ENCODE results near the gene ALOX5AP. TPM values are rescaled to one million over a fixed set of nuclear protein-coding genes. Genes with fewer than 3 reads are reported as not detected.

The ALOX5AP gene
- total RNA-seq, 1 experiment from 2014 or later: not detected

GRCh38 chr13:30715372-30715756 is 20.0 kb upstream of the ALOX5AP start:
- Mint-ChIP-seq H3K27me3 (ENCODE audit: unreplicated experiment) (no peaks in the 10 kb centered on the region), H3K9me3 (ENCODE audit: low read depth, unreplicated experiment) (no peaks in the 10 kb centered on the region), H3K4me1 (ENCODE audit: low read depth, unreplicated experiment) (peaks cover 19% of the 10 kb centered on the region), H3K4me3 (ENCODE audit: low read depth, unreplicated experiment) (no peak overlapping the region), H3K27ac (ENCODE audit: unreplicated experiment) (no peak overlapping the region), H3K36me3 (ENCODE audit: insufficient read depth, unreplicated experiment) (no peaks in the 10 kb centered on the region)
- intact Hi-C loops (cut with micrococcal nuclease; ENCODE audit: unreplicated experiment): no loop called here
- CTCF ChIA-PET: no interaction called here
- no TSS peak for BruUV-seq (replicated peaks)
- TF ChIP-seq CTCF (IDR thresholded peaks at IDR 0.05; ENCODE audit: unreplicated experiment): no peak
- DNase-seq: no peak

GRCh38 chr13:30715837-30716236 is 19.5 kb upstream of the ALOX5AP start:
- H3K36me3 Mint-ChIP-seq (ENCODE audit: insufficient read depth, unreplicated experiment): no peaks in the 10 kb centered on the region
- H3K27ac Mint-ChIP-seq (ENCODE audit: unreplicated experiment): no peak overlapping the region
- H3K4me3 Mint-ChIP-seq (ENCODE audit: low read depth, unreplicated experiment): no peak overlapping the region
- intact Hi-C loops (cut with micrococcal nuclease; ENCODE audit: unreplicated experiment): no loop called here
- peaks cover 19% of the 10 kb centered on the region for H3K4me1 Mint-ChIP-seq (ENCODE audit: low read depth, unreplicated experiment)
- H3K9me3 Mint-ChIP-seq (ENCODE audit: low read depth, unreplicated experiment): no peaks in the 10 kb centered on the region
- no peaks in the 10 kb centered on the region for H3K27me3 Mint-ChIP-seq (ENCODE audit: unreplicated experiment)
- CTCF ChIA-PET: no interaction called here
- no TSS peak for BruUV-seq (replicated peaks)
- no peak for DNase-seq
- TF ChIP-seq CTCF (IDR thresholded peaks at IDR 0.05; ENCODE audit: unreplicated experiment): no peak

GRCh38 chr13:30718661-30719524 is 16.4 kb upstream of the ALOX5AP start:
- DNase-seq: no peak
- CTCF ChIA-PET: no interaction called here
- H3K9me3 Mint-ChIP-seq (ENCODE audit: low read depth, unreplicated experiment): no peaks in the 10 kb centered on the region
- no peak for TF ChIP-seq CTCF (IDR thresholded peaks at IDR 0.05; ENCODE audit: unreplicated experiment)
- no peaks in the 10 kb centered on the region for H3K27me3 Mint-ChIP-seq (ENCODE audit: unreplicated experiment)
- no peak overlapping the region for H3K4me3 Mint-ChIP-seq (ENCODE audit: low read depth, unreplicated experiment)
- no peak overlapping the region for H3K27ac Mint-ChIP-seq (ENCODE audit: unreplicated experiment)
- BruUV-seq (replicated peaks): no TSS peak
- intact Hi-C loops (cut with micrococcal nuclease; ENCODE audit: unreplicated experiment): no loop called here
- H3K4me1 Mint-ChIP-seq (ENCODE audit: low read depth, unreplicated experiment): peaks cover 7% of the 10 kb centered on the region
- no peaks in the 10 kb centered on the region for H3K36me3 Mint-ChIP-seq (ENCODE audit: insufficient read depth, unreplicated experiment)

- no peak overlapping the region for H3K27ac Mint-ChIP-seq (ENCODE audit: unreplicated experiment)
- TF ChIP-seq CTCF (IDR thresholded peaks at IDR 0.05; ENCODE audit: unreplicated experiment): no peak
- H3K9me3 Mint-ChIP-seq (ENCODE audit: low read depth, unreplicated experiment): no peaks in the 10 kb centered on the region
- no peak overlapping the region for H3K4me3 Mint-ChIP-seq (ENCODE audit: low read depth, unreplicated experiment)
- H3K36me3 Mint-ChIP-seq (ENCODE audit: insufficient read depth, unreplicated experiment): no peaks in the 10 kb centered on the region
- no peak for DNase-seq
- H3K27me3 Mint-ChIP-seq (ENCODE audit: unreplicated experiment): no peaks in the 10 kb centered on the region
- intact Hi-C loops (cut with micrococcal nuclease; ENCODE audit: unreplicated experiment): no loop called here
- CTCF ChIA-PET: no interaction called here
- no TSS peak for BruUV-seq (replicated peaks)
- H3K4me1 Mint-ChIP-seq (ENCODE audit: low read depth, unreplicated experiment): peaks cover 7% of the 10 kb centered on the region
These were observed 15.8 kb upstream of the ALOX5AP start for GRCh38 chr13:30719525-30719914.

Data from Calu3 (cell line).